Left forelimb (tissue), 1 donor: ENCODE data around the gene TMPRSS3.

Source experiments
- DNase-seq: peaks from one replicate; pipeline ENCODE4 v3.0.0-alpha.2; 2018; ENCODE audit warnings: low spot score

The TMPRSS3 gene

GRCh38 chr21:42407476-42407875, 11.6 kb upstream of the TMPRSS3 start:
- peak; percentile 20 for DNase-seq

GRCh38 chr21:42406866-42407265, 11.0 kb upstream of the TMPRSS3 start:
- DNase-seq, result peak; percentile 50

GRCh38 chr21:42406201-42406621, 10.4 kb upstream of the TMPRSS3 start:
- DNase-seq, result no peak

GRCh38 chr21:42405064-42406013, 9.5 kb upstream of the TMPRSS3 start:
- peak; percentile 48 for DNase-seq

GRCh38 chr21:42404539-42404938, 8.7 kb upstream of the TMPRSS3 start:
- peak; percentile 22 for DNase-seq

- peak; percentile 26 for DNase-seq
Observed at GRCh38 chr21:42403611-42404231, 7.9 kb upstream of the TMPRSS3 start, which contains the start of gene UBASH3A. Gene UBASH3A (plus strand): TSS chr21:42403902. CDS start chr21:42403946, 44 bp downstream.

GRCh38 chr21:42401820-42402251, 6.0 kb upstream of the TMPRSS3 start:
- no peak for DNase-seq

GRCh38 chr21:42401154-42401553, 5.3 kb upstream of the TMPRSS3 start:
- DNase-seq, result no peak

- DNase-seq, result no peak
Observed at GRCh38 chr21:42400525-42400924, 4.7 kb upstream of the TMPRSS3 start.

- no peak for DNase-seq
Observed at GRCh38 chr21:42398436-42399028, 2.7 kb upstream of the TMPRSS3 start.

GRCh38 chr21:42397746-42398394, 2.0 kb upstream of the TMPRSS3 start:
- no peak for DNase-seq

GRCh38 chr21:42396799-42397745, 1.2 kb upstream of the TMPRSS3 start:
- DNase-seq, result no peak

GRCh38 chr21:42395302-42395701, 550 bp downstream of the TMPRSS3 start:
- no peak for DNase-seq

- no peak for DNase-seq
Observed at GRCh38 chr21:42393443-42393950, 2.4 kb downstream of the TMPRSS3 start.

GRCh38 chr21:42392731-42393442, 3.0 kb downstream of the TMPRSS3 start:
- no peak for DNase-seq

- no peak for DNase-seq
Observed at GRCh38 chr21:42391297-42391696, 4.6 kb downstream of the TMPRSS3 start.

GRCh38 chr21:42390696-42391095, 5.2 kb downstream of the TMPRSS3 start:
- no peak for DNase-seq

GRCh38 chr21:42390193-42390592, 5.7 kb downstream of the TMPRSS3 start:
- DNase-seq, result no peak

- DNase-seq, result no peak
Observed at GRCh38 chr21:42389449-42389835, 6.4 kb downstream of the TMPRSS3 start.
